Measurements from ENCODE around the gene DHODH. TPM values are rescaled to one million over a fixed set of nuclear protein-coding genes. Genes with fewer than 3 reads are reported as not detected.

Gene DHODH
- total RNA-seq, 1 donor from 2014 or later = 5.2 TPM

DNA sequence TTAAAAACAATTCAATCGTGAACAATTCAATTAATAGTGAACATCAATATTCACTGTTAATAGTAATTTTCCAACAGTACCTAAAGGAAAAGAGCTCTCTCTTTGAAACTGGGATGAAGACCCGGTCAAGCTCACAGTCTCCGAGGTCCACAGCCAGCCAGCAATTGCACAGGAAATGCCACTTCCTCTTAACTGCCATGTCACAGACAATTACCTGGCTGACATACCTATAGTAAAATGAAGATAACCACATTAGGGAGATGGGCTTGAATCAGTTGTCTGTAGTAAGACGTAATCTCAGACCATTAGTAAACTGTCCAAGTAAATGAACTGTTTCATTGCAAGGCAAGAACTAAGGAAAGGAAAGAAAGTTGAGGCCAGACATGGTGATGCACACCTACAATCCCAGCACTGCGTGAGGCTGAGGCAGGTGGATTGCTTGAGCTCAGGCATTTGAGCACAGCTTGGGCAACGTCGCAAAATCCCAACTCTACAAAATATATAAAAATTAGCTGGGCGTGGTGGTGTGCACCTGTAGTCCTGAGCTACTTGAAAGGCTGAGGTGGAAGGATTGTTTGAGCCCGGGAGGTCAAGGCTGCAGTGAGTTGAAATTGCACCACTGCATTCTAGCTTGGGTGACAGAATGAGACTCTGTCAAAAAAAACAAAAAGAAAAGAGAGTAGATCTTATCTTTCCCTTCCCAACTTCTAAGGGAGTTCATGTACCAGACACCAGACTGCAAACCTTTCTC, 45.2 kb upstream of the DHODH start:
- no peak for TF ChIP-seq EZH2 (IDR thresholded peaks at IDR 0.05; ENCODE audit: insufficient read depth, low read length)
- TF ChIP-seq, protein P1, sequence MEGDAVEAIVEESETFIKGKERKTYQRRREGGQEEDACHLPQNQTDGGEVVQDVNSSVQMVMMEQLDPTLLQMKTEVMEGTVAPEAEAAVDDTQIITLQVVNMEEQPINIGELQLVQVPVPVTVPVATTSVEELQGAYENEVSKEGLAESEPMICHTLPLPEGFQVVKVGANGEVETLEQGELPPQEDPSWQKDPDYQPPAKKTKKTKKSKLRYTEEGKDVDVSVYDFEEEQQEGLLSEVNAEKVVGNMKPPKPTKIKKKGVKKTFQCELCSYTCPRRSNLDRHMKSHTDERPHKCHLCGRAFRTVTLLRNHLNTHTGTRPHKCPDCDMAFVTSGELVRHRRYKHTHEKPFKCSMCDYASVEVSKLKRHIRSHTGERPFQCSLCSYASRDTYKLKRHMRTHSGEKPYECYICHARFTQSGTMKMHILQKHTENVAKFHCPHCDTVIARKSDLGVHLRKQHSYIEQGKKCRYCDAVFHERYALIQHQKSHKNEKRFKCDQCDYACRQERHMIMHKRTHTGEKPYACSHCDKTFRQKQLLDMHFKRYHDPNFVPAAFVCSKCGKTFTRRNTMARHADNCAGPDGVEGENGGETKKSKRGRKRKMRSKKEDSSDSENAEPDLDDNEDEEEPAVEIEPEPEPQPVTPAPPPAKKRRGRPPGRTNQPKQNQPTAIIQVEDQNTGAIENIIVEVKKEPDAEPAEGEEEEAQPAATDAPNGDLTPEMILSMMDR (IDR thresholded peaks at IDR 0.05; ENCODE audit: insufficient read depth, low read depth, low read length) = no peak
- Mint-ChIP-seq H3K27ac (ENCODE audit: unreplicated experiment) (no peak overlapping the region), H3K9me3 (ENCODE audit: unreplicated experiment) (no peaks in the 10 kb centered on the region)

DNA sequence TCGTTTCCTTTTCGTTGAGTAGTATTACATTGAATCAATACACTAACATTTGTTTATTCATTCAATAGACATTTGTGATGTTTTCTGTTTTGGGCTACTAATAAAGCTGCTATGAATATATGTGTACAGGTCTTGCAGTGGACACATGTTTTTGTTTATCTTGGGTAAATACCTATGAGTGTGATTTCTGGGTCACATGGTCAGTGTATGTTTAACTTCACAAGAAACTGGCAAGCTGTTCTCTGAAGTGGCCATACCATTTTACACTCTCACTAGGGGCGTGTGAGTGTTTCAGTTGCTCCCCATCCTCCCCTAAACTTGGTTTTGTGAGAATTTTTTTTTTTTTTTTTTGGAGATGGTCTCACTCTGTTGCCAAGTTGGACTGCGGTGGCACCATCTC, 43.3 kb upstream of the DHODH start:
- no peak overlapping the region for H2AFZ ChIP-seq (ENCODE audit: low read depth, low read length)
- H3K4me3 ChIP-seq (ENCODE audit: insufficient read depth, low read depth, low read length) = no peak overlapping the region
- no peak overlapping the region for H3K9ac ChIP-seq (ENCODE audit: low read length)
- Mint-ChIP-seq H3K9me3 (ENCODE audit: unreplicated experiment) (no peaks in the 10 kb centered on the region), H3K4me1 (ENCODE audit: low read depth, unreplicated experiment) (peaks cover 2% of the 10 kb centered on the region), H3K4me3 (ENCODE audit: unreplicated experiment) (no peak overlapping the region), H3K27me3 (ENCODE audit: low read depth, unreplicated experiment) (peaks cover 2% of the 10 kb centered on the region), H3K27ac (ENCODE audit: unreplicated experiment) (no peak overlapping the region), H3K36me3 (ENCODE audit: low read depth, unreplicated experiment) (no peaks in the 10 kb centered on the region)
- FAIRE-seq (no peak), DNase-seq (ENCODE audit: low read depth) (no peak)
- H3K27ac ChIP-seq (ENCODE audit: low read depth, low read length) = no peak overlapping the region
- TF ChIP-seq, protein P1 (IDR thresholded peaks at IDR 0.05; ENCODE audit: insufficient read depth, low read depth, low read length) = no peak
- no peak for TF ChIP-seq EZH2 (IDR thresholded peaks at IDR 0.05; ENCODE audit: insufficient read depth, low read length)
- no peaks in the 10 kb centered on the region for H3K79me2 ChIP-seq (ENCODE audit: insufficient read depth, low read length)
- H3K27me3 ChIP-seq (ENCODE audit: insufficient read depth, low read length) = no peaks in the 10 kb centered on the region
- no peak overlapping the region for H3K4me2 ChIP-seq (ENCODE audit: low read length)
- H3K9me3 ChIP-seq (ENCODE audit: insufficient read depth, low read depth, low read length) = no peaks in the 10 kb centered on the region
- no peaks in the 10 kb centered on the region for H4K20me1 ChIP-seq (ENCODE audit: insufficient read depth, low read length)
- no peaks in the 10 kb centered on the region for H3K36me3 ChIP-seq (ENCODE audit: insufficient read depth, low read length)
- H3K4me1 ChIP-seq (ENCODE audit: insufficient read depth, low read length) = no peaks in the 10 kb centered on the region

More for the DNA sequence above, 45.2 kb upstream of the DHODH start:
- no peaks in the 10 kb centered on the region for H3K79me2 ChIP-seq (ENCODE audit: insufficient read depth, low read length)
- no peak overlapping the region for H3K4me3 Mint-ChIP-seq (ENCODE audit: unreplicated experiment)
- no peaks in the 10 kb centered on the region for H3K27me3 ChIP-seq (ENCODE audit: insufficient read depth, low read length)
- H3K36me3 ChIP-seq (ENCODE audit: insufficient read depth, low read length) = no peaks in the 10 kb centered on the region
- H4K20me1 ChIP-seq (ENCODE audit: insufficient read depth, low read length) = no peaks in the 10 kb centered on the region
- H3K36me3 Mint-ChIP-seq (ENCODE audit: low read depth, unreplicated experiment) = no peaks in the 10 kb centered on the region
- no peak overlapping the region for H3K4me2 ChIP-seq (ENCODE audit: low read length)
- H3K9ac ChIP-seq (ENCODE audit: low read length) = no peak overlapping the region
- H3K4me1 Mint-ChIP-seq (ENCODE audit: low read depth, unreplicated experiment) = peaks cover 2% of the 10 kb centered on the region
- no peaks in the 10 kb centered on the region for H3K9me3 ChIP-seq (ENCODE audit: insufficient read depth, low read depth, low read length)
- H3K27me3 Mint-ChIP-seq (ENCODE audit: low read depth, unreplicated experiment) = peaks cover 2% of the 10 kb centered on the region
- no peak overlapping the region for H3K4me3 ChIP-seq (ENCODE audit: insufficient read depth, low read depth, low read length)
- no peaks in the 10 kb centered on the region for H3K4me1 ChIP-seq (ENCODE audit: insufficient read depth, low read length)
- DNase-seq (ENCODE audit: low read depth) = no peak
- H3K27ac ChIP-seq (ENCODE audit: low read depth, low read length) = no peak overlapping the region
- no peak for FAIRE-seq
- no peak overlapping the region for H2AFZ ChIP-seq (ENCODE audit: low read depth, low read length)

DNA sequence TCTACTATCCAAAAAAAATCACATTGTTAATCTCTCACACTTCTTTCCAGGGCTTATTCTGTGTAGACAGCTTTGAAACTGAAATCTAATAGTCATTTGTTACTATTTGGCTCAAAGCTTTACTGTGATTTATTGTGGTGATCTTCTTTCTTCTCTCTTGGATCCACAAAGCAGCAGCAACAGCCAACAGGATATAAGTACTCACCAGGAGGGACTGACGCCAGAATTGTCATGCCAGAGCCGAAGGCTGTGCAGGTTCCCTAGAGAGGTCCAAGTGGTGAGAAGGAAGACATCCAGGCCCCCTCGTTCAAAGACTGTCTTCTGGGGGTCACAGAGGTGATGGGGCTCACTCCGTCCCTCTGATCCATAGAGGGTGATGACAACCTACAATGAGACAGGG, 41.6 kb upstream of the DHODH start:
- Mint-ChIP-seq H3K27ac (ENCODE audit: unreplicated experiment) (no peak overlapping the region), H3K27me3 (ENCODE audit: low read depth, unreplicated experiment) (peaks cover 2% of the 10 kb centered on the region), H3K9me3 (ENCODE audit: unreplicated experiment) (no peaks in the 10 kb centered on the region), H3K4me3 (ENCODE audit: unreplicated experiment) (no peak overlapping the region), H3K36me3 (ENCODE audit: low read depth, unreplicated experiment) (no peaks in the 10 kb centered on the region), H3K4me1 (ENCODE audit: low read depth, unreplicated experiment) (no peaks in the 10 kb centered on the region)
- Histone ChIP-seq H3K9me3 (ENCODE audit: insufficient read depth, low read depth, low read length) (no peaks in the 10 kb centered on the region), H3K27me3 (ENCODE audit: insufficient read depth, low read length) (no peaks in the 10 kb centered on the region), H4K20me1 (ENCODE audit: insufficient read depth, low read length) (no peaks in the 10 kb centered on the region), H3K36me3 (ENCODE audit: insufficient read depth, low read length) (no peaks in the 10 kb centered on the region), H3K4me3 (ENCODE audit: insufficient read depth, low read depth, low read length) (no peak overlapping the region), H3K9ac (ENCODE audit: low read length) (no peak overlapping the region), H3K4me1 (ENCODE audit: insufficient read depth, low read length) (no peaks in the 10 kb centered on the region), H3K4me2 (ENCODE audit: low read length) (no peak overlapping the region), H3K79me2 (ENCODE audit: insufficient read depth, low read length) (no peaks in the 10 kb centered on the region), H3K27ac (ENCODE audit: low read depth, low read length) (no peak overlapping the region), H2AFZ (ENCODE audit: low read depth, low read length) (no peak overlapping the region)
- TF ChIP-seq EZH2 (IDR thresholded peaks at IDR 0.05; ENCODE audit: insufficient read depth, low read length) = no peak
- TF ChIP-seq, protein P1 (IDR thresholded peaks at IDR 0.05; ENCODE audit: insufficient read depth, low read depth, low read length) = no peak
- FAIRE-seq (no peak), DNase-seq (ENCODE audit: low read depth) (no peak)

Measured in astrocyte (in vitro differentiated cells and primary cell).